Measurements from ENCODE around the gene CCDC85B.

CCDC85B gene

DNA sequence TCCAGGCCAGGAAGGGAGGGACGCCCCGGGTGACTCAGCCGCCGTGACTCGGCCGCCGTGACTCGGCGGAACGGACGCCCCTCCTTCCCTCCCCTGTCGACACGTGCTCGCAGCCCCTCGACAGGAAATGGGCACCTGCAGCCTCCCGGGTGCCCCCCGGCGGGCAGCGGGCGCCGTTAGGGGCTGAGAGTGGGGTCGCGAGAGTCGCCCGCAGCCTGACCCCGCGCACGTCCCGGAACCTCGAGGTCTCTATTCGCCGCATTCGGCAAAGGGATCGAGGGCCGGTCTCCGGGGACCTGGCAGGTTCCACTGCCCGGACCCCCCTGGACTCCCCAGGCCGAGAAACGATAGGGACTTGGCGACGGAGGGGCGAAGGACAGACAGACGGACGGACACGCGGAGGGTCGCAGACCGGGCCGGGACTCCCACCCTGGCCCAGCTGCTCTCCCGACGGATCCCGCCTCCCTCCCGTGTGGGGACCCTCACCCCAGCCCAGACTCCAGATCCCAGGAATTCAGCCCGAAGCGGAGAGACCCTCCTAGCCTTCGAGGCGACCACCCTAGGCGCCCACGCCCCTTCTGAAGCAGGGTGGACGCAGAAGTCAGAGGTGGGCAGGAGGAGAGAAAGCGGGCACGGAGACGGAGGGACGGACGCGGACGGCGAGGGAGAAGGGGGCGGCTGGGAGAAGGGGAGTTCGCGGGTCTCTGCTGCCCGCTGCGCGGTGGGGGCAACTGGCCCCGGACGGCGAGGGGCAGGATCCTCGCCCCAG is 9.1 kb downstream of the CCDC85B start:
- H3K4me1 ChIP-seq (ENCODE audit: insufficient read depth, low read length, severe bottlenecking): peaks cover 19% of the 10 kb centered on the region
- no peak for TF ChIP-seq EZH2 (IDR thresholded peaks at IDR 0.05; ENCODE audit: borderline replicate concordance, low read length)
- TF ChIP-seq, protein P1, sequence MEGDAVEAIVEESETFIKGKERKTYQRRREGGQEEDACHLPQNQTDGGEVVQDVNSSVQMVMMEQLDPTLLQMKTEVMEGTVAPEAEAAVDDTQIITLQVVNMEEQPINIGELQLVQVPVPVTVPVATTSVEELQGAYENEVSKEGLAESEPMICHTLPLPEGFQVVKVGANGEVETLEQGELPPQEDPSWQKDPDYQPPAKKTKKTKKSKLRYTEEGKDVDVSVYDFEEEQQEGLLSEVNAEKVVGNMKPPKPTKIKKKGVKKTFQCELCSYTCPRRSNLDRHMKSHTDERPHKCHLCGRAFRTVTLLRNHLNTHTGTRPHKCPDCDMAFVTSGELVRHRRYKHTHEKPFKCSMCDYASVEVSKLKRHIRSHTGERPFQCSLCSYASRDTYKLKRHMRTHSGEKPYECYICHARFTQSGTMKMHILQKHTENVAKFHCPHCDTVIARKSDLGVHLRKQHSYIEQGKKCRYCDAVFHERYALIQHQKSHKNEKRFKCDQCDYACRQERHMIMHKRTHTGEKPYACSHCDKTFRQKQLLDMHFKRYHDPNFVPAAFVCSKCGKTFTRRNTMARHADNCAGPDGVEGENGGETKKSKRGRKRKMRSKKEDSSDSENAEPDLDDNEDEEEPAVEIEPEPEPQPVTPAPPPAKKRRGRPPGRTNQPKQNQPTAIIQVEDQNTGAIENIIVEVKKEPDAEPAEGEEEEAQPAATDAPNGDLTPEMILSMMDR (IDR thresholded peaks at IDR 0.05; ENCODE audit: low read length): no peak
- peak overlapping the region; percentile 21; the same call in 1 of the 2 replicates for H3K9ac ChIP-seq (ENCODE audit: low read length)

DNA sequence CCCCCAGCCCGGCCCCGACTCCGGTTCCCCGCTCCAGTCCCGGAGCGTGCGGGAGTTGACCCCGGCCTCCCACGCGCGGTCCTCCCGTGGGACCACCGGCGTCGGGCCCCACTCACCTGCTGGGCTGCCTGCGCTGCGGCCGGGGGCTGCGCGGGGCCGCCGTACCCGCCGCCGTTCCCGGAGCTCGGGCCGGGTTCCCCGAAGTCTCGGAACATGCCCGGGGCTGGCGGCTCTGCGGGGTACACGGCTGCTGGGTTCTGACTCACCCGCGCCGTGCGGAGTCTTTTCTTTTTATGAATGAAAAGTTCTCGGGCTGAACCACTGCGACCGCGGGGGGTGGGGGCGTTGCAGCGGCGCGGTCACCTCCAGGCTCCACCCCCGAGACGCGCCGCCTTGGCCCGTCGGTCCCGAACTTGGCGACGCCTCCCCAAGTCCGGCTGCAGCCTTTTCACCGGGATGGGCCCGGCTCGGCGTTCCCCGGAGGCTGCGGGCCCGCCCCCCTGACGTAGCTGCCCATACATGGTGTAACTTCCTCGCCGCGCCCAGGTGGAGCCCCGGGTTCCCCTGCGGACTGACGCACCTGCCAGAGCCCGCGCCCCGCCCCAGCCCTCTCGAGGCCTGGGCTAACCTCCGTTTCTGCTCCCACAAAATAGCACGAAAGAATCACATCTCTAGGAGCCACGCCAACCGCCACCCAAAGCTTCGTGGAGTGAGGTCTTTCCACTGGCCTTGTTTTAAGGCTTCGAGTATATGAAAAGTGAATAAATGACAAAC is 9.8 kb downstream of the CCDC85B start, which contains the start of gene FOSL1:
Gene FOSL1, minus strand, starts transcription at position 264 of the 774 bp plus-strand sequence. Its CDS starts 49 bp downstream, at position 215.
- Histone ChIP-seq H3F3A (ENCODE audit: insufficient read depth, low read length) (no peaks in the 10 kb centered on the region), H3K4me1 (ENCODE audit: insufficient read depth, low read length, severe bottlenecking) (peaks cover 19% of the 10 kb centered on the region), H3K79me2 (ENCODE audit: insufficient read depth, low read length) (no peaks in the 10 kb centered on the region), H3K9me2 (ENCODE audit: low read depth, low read length) (no peaks in the 10 kb centered on the region), H3K27me3 (ENCODE audit: insufficient read depth, low read length) (peaks cover 9% of the 10 kb centered on the region; the same call in 1 of the 2 replicates), H3K4me3 (ENCODE audit: low read depth, low read length, poor library complexity, severe bottlenecking) (peak within 1 kb of the TSS; percentile 57), H3K4me2 (ENCODE audit: low read length) (peak within 1 kb of the TSS; percentile 68), H2AFZ (ENCODE audit: low read length) (no peak within 1 kb of the TSS), H3K27ac (ENCODE audit: low read depth, low read length, poor library complexity, severe bottlenecking) (no peak within 1 kb of the TSS), H3K36me3 (ENCODE audit: insufficient read depth, low read length) (no peaks in the 10 kb centered on the region), H3K9me3 (ENCODE audit: low read length) (no peaks in the 10 kb centered on the region), H3K9ac (ENCODE audit: low read length) (peak within 1 kb of the TSS; percentile 21; the same call in 1 of the 2 replicates), H4K20me1 (ENCODE audit: insufficient read depth, low read length) (no peaks in the 10 kb centered on the region)
- no peak for TF ChIP-seq EZH2 (IDR thresholded peaks at IDR 0.05; ENCODE audit: borderline replicate concordance, low read length)
- TF ChIP-seq, protein P1 (IDR thresholded peaks at IDR 0.05; ENCODE audit: low read length): no peak

More for the DNA sequence above, 9.1 kb downstream of the CCDC85B start:
- Histone ChIP-seq H3F3A (ENCODE audit: insufficient read depth, low read length) (no peaks in the 10 kb centered on the region), H4K20me1 (ENCODE audit: insufficient read depth, low read length) (no peaks in the 10 kb centered on the region), H3K9me2 (ENCODE audit: low read depth, low read length) (no peaks in the 10 kb centered on the region), H3K4me2 (ENCODE audit: low read length) (peak overlapping the region; percentile 68), H3K9me3 (ENCODE audit: low read length) (no peaks in the 10 kb centered on the region), H3K27me3 (ENCODE audit: insufficient read depth, low read length) (peaks cover 9% of the 10 kb centered on the region; the same call in 1 of the 2 replicates), H3K4me3 (ENCODE audit: low read depth, low read length, poor library complexity, severe bottlenecking) (peak overlapping the region; percentile 57), H3K36me3 (ENCODE audit: insufficient read depth, low read length) (no peaks in the 10 kb centered on the region), H3K79me2 (ENCODE audit: insufficient read depth, low read length) (no peaks in the 10 kb centered on the region), H2AFZ (ENCODE audit: low read length) (no peak overlapping the region), H3K27ac (ENCODE audit: low read depth, low read length, poor library complexity, severe bottlenecking) (no peak overlapping the region)

DNA sequence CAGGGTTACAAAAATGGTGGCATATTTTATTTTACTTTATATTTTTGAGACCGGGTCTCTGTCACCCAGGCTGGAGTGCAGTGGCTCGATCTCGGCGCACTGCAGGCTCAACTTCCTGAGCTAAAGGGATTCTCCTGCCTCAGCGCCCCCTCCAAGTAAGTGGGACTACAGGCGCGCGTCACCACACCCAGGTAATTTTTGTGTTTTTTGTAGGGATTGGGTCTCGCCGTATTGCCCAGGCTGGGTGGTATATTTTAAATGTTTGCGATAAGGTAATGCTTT is 10.4 kb downstream of the CCDC85B start:
- Histone ChIP-seq H3K79me2 (ENCODE audit: insufficient read depth, low read length) (no peaks in the 10 kb centered on the region), H2AFZ (ENCODE audit: low read length) (no peak overlapping the region), H3K36me3 (ENCODE audit: insufficient read depth, low read length) (no peaks in the 10 kb centered on the region), H4K20me1 (ENCODE audit: insufficient read depth, low read length) (no peaks in the 10 kb centered on the region), H3K9me3 (ENCODE audit: low read length) (no peaks in the 10 kb centered on the region), H3K9me2 (ENCODE audit: low read depth, low read length) (no peaks in the 10 kb centered on the region), H3K4me1 (ENCODE audit: insufficient read depth, low read length, severe bottlenecking) (peaks cover 19% of the 10 kb centered on the region), H3F3A (ENCODE audit: insufficient read depth, low read length) (no peaks in the 10 kb centered on the region), H3K27ac (ENCODE audit: low read depth, low read length, poor library complexity, severe bottlenecking) (no peak overlapping the region), H3K9ac (ENCODE audit: low read length) (no peak overlapping the region), H3K4me3 (ENCODE audit: low read depth, low read length, poor library complexity, severe bottlenecking) (peak overlapping the region; percentile 57), H3K4me2 (ENCODE audit: low read length) (peak overlapping the region; percentile 68), H3K27me3 (ENCODE audit: insufficient read depth, low read length) (peaks cover 9% of the 10 kb centered on the region; the same call in 1 of the 2 replicates)
- TF ChIP-seq, protein P1 (IDR thresholded peaks at IDR 0.05; ENCODE audit: low read length): no peak
- no peak for TF ChIP-seq EZH2 (IDR thresholded peaks at IDR 0.05; ENCODE audit: borderline replicate concordance, low read length)
